CMK (cell line): ENCODE measurements around the gene CPED1.
"Not testable (repeated sequence)": the region's sequence is repeated elsewhere in the genome, so short reads cannot be mapped to it uniquely, and the experiment has no call there.

Experiments used
- DNase-seq: peaks from one replicate; pipeline ENCODE4 v3.0.0-alpha.2; 2010; ENCODE audit warnings: low read depth

Gene CPED1

DNA sequence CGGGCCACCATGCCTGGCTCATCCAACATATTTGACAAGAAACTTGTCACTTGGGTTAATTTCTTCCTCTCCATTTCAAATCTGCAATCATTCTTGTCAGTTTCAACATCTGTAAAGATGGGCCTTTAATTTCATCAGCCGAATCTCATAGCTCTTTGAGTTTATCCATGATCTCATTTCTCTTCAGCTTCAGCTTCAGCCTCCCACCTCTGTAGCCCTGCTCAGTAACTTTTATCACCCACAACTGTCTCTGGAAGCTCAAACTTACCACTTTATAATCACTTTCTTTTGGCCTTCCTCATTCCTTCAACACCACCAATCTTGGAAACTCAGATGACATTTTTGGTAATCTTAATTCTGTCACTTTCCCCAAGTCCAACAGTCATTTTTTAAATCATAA lies 83.2 kb downstream of the CPED1 start:
- no peak for DNase-seq

DNA sequence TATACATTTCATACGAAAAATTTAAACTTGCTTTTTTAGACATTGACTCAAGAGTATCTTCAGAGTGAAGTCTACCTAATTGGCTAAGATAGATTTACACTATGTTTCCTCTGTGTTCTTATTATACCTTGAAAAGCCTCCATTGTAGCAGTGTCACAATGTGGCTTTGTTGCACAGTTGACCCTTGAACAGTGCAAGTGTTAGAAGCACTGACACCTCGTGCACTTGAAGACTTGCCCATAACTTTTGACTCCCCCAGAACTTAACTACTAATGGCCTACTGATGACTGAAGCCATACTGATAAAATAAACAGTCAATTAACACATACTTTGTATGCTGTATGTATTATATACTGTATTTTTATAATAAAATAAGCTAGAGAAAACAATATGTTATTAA lies 84.3 kb downstream of the CPED1 start:
- no peak for DNase-seq

GRCh38 chr7:121073463-121074099 lies 85.1 kb downstream of the CPED1 start:
- no peak for DNase-seq

- DNase-seq = not testable (repeated sequence)
Measured at GRCh38 chr7:121075424-121075841, 86.9 kb downstream of the CPED1 start.

DNA sequence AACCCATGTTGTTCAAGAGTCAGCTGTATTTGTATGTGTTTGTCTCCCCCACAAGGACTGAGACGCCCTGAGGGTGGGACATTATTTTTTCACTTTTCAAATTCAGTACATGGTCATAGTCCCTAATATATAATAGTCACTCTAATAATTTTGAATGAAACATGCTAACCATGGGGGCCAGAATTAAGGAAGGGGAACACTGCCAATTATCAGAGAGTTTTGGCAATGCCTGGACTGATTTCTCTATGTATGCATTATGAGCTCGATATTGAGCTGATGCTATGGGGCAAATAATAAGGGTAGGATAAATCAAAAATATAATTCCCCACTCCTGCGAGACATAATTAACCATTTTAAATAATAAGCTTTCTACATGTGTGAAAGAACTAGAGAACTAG lies 87.4 kb downstream of the CPED1 start:
- no peak for DNase-seq

- DNase-seq = peak; percentile 18
Measured at GRCh38 chr7:121076350-121077164, 88.0 kb downstream of the CPED1 start.

GRCh38 chr7:121077165-121077630 lies 88.7 kb downstream of the CPED1 start:
- DNase-seq = no peak

DNA sequence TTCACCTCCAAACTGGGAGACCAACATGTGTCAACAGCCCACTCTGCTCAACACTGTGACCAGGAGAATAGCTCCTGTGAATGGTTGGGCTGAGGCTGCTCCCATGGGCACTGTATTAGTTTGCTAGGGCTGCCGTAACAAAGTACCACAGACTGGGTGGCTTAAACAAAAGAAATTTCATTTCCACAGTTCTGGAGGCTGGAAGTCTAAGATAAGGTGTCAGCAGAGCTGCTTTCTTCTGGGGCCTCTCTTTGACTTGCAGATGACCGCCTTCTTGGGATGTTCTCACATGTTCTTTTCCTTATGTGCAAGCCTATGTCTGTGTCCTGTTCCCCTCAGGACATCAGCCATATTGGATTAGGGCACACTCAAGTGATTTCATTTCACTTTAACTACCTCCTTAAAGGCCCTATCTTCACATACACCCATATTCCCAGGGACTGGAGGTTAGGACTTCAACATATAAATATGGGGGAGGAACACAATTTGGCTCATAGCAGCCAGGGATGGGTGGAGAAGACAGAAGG lies 90.3 kb downstream of the CPED1 start:
- no peak for DNase-seq

DNA sequence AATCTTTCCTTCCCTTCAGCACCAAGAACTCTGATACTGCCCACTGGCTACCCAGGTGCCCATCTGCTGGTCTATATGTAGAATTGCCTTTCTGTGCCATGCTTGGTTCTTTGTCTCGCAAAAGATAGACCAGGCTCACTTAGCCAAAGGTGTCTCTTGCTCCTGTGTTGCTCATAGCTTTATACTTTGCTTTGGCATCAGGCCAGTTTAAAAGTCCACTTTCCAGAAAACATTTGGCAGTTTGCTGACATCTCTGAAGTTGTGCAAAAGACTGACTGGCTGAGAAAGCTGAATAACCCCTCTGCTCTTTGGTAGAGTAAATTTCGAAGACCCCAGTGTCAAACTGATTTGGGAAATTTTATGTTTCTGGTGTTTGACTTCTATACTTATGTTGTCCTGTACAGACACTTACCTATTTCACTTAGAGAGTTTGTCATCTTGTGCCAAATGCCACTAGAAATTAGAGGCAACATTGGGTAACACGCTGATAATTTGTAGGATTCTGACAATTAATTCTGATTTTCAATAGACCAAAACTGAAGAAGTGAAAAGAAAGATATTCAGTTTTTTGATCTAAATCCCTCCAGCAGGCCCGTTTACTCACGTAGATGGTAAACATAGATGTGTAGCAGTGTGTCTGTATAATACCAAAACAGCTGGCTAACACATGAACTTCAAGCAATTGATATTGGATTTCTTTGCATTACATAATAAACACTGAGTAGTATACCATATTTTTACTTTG lies 91.1 kb downstream of the CPED1 start:
- no peak for DNase-seq

DNA sequence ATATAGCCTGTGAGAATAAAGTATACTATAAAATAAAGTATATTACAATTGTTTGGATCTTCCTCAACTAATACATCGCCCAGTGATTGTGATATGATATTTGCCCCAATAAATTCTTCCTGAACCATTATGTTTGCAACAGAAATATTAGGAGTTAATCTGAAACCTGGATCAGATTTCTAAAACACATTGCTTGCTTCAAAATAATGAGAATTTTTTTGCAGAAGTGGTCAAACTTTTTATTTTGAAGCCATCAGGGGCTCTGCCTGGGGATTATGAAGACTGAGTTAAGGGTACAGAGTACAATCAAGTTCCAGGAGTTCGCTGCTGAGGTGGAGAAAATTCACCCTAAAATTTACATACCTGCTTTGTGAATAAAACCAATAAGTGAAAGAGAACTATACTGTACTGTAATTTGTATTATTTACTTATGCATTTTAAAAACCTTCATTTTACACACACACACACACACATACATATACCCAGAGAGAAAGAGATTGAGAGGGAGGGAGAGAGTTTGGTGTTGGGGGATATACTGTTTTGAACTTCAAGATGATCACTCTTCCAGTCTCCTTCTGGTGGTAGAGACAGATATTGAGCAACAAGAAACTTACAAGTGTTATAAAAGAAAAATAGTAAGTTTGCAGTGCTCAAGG lies 91.9 kb downstream of the CPED1 start:
- DNase-seq = no peak

- no peak for DNase-seq
Measured at GRCh38 chr7:121080913-121081326, 92.4 kb downstream of the CPED1 start.

DNA sequence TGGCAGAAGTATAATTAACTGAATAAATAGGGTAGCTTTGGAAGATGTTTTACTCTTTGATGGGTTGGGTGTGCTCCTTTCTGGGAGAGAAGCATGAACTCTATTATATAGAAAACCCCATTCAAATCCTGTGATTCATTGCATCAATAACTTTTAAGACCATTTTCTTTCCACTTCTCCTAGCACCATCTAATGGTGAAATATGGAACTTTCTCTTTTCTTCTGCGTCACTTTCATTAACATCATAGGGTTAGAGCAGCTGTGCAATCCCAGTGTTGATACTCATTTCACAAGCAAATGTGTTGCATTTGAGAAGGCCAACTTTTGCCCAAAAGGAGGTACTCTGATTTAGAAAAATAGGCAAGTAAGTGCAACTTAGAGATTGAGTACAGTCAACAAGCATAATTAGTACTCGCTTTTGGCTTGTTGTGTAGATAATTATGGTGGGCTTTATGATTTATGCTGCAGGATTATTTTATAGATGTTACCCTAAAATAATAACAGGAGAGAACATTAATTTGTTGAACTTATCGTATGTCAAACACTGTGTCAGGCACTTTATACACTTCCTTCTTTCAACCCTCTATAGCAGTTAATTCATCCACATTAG lies 92.9 kb downstream of the CPED1 start:
- DNase-seq = peak; percentile 17

DNA sequence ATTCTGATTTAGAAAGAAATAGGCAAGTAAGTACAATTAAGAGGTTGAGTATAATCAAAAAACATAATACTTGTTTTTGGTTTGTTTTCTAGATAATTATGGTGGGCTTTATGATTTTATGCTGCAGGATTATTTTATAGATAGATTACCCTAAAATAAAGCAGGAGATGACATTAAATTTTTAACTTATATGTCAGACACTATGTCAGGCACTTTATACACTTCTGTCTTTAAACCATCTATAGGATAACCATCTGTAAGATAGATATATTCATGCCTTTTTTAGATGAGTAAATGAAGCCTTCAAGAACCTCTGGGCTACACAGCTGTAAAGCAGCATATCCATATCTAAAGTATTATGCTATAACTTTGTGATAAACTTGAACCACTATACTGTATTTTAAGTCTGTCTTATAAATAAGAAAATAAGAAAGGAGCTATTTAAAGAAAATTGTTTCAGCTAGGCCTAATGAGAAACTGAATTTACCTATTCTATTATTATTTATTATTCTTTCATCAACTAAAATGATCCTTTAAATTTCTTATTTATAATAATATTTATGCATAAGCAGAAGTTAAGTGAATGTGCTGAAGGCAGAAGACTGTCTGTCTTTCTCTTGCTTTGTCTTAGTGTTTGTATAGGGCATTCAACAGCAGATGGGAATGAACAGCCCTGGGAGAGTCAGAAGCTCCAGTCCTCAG lies 94.0 kb downstream of the CPED1 start:
- no peak for DNase-seq

DNA sequence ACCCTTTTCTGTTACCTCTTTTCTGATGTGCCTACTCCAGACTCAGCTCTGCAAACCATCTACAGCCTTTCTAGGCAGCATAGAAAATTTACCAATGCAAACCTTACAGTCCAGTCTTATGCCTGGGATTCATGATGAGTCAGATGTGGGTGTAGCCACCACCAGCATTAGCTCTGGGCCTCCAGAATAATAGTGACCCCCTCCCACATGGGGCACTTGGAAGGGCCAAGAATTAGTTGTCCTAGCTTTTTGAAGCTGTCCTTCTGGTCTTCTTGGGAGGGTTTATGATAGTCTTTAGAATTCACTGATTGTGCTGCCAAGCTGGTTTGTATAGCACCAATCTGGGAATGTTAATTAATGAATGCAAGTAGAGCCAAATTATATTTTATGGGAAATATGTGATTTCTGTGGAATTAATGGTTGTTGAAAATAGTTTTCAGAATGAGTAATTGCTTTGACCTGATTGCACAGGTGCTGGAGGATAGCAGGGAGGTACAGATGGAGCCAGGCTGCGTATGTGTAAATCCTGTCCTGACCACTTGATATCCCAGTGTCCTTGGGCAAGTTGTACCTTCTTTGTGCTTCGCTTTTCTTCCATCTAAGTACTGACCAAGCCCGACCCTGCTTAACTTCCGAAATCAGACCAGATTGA lies 94.8 kb downstream of the CPED1 start:
- DNase-seq = no peak

DNA sequence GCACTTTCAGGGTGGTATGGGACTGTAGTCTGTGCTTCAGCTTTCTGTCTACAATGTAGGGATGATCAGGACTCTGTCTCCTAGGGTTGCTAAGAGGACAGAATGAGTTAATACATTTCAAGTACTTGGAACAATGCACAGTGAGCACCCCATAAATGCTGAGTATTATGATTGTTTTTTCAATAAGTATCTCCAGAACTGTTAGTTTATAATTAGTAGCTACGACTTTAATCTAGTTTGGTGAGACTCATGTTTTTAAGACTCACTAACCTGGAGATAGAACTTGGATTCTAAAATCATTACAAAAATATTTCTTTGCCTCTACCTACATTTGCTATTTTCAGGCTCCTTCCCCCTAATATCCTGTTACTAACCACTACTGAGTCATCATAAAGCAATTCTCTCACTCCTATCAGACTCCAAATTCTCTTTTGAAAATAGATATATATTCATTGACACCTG lies 95.3 kb downstream of the CPED1 start:
- no peak for DNase-seq

DNA sequence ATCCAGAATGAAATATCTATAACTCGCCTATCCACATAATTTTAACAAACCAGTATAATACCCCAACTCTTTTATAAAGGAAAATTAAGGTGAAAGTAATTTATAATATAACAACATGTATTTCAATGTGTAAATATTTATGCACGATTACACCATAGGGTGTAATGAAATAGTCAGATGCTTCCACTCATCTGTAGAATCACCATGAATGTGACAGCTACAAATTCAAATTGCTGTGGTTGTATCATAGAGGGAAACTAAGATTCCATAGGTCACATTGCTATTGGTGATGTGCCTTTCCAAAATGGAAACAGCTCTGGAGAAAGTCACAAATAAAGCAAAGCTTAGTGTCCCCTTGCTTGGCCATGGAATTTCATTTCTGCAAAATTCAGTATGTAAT lies 95.7 kb downstream of the CPED1 start:
- no peak for DNase-seq

- no peak for DNase-seq
Measured at GRCh38 chr7:121084748-121085336, 96.3 kb downstream of the CPED1 start.

- DNase-seq = no peak
Measured at GRCh38 chr7:121085922-121086321, 97.4 kb downstream of the CPED1 start.

GRCh38 chr7:121088870-121089269 lies 100.4 kb downstream of the CPED1 start:
- DNase-seq = no peak

DNA sequence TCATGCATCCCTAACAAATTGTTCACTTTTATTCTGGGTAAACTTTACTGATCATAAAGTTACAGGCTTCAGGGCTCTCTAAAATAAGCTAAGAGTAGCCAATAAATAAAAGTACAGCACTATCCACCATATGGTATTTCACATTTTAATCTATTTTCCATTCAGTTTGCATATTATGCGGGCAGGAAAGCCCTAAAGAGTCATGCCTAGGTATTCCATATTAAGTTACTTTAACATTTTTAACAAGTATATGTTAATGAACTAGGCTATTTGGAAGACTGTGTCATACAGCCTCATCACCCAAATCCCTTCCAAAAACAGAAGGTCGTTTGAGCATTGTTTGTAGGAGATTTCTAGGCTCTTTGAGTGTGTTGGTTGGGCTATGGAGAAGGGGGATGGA lies 106.3 kb downstream of the CPED1 start:
- DNase-seq = no peak
